Measurements from ENCODE around the gene EFL1.

The EFL1 gene

DNA sequence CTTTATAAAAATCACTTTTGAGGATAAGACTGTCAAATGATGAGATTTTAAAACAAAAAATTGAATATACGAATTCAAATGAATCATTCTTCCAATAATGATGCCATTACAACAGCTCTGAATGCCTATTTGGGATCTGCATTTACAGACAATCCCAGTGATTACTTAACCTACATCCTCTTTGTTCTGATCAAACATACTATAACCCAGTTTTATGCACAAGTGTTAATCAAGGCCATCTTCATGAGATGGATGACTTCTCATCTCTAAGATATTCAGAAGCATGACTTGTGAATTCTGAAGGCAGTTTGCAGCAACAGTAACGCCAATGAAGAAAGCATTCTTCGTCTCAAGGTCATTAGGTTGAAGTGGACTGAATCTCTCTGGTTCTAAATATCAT lies 126.4 kb downstream of the EFL1 start:
- H3K4me3 ChIP-seq (ENCODE audit: low read length), result no peak overlapping the region
- TF ChIP-seq CTCF (IDR thresholded peaks at IDR 0.05; ENCODE audit: insufficient read depth, low read depth, low read length, missing control alignments), result no peak
- DNase-seq (ENCODE audit: low read depth), result no peak

- DNase-seq (ENCODE audit: low read depth), result no peak
- TF ChIP-seq CTCF (IDR thresholded peaks at IDR 0.05; ENCODE audit: insufficient read depth, low read depth, low read length, missing control alignments), result no peak
- H3K4me3 ChIP-seq (ENCODE audit: low read length), result no peak overlapping the region
Measured at GRCh38 chr15:82135638-82136037, 126.9 kb downstream of the EFL1 start.

DNA sequence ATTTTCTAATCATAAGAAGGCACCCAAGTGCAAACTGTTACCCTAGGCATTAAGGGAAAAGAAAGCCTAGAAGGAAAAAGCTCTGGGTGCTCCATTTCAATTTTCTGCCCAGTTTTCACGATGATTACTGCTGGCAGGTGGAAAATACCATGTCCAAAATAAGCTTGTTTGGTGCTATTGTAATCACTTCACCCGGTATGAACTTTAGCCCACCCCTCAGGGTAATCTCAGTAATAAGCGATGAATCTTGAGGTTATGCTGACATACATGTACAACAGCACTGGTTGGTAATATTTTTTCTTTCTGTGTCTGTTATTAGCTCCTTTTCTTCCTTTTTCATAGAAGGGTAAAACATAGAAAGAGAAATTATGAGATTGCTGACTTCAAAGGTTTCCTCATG lies 128.1 kb downstream of the EFL1 start:
- no peak for DNase-seq (ENCODE audit: low read depth)
- no peak overlapping the region for H3K4me3 ChIP-seq (ENCODE audit: low read length)
- TF ChIP-seq CTCF (IDR thresholded peaks at IDR 0.05; ENCODE audit: insufficient read depth, low read depth, low read length, missing control alignments), result no peak

DNA sequence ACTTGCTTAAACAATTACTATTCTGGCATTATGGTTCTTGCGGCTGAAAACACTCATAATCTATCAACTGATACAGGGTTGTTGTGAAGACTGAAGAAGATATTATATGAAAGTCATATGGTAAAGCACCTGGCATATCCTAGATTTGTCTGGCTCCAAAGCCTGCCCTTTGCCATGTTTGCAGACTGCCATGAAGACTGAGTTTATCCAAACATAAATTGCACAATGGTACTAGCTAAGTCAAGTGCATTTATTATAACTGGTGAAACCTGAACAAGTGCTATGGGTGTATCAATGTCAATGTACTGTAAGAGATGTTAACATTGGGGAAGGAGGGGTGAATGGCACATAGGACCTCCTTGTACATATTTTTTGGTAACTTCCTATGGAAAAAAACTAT lies 129.3 kb downstream of the EFL1 start:
- H3K4me3 ChIP-seq (ENCODE audit: low read length), result no peak overlapping the region
- no peak for TF ChIP-seq CTCF (IDR thresholded peaks at IDR 0.05; ENCODE audit: insufficient read depth, low read depth, low read length, missing control alignments)
- DNase-seq (ENCODE audit: low read depth), result peak; percentile 21

DNA sequence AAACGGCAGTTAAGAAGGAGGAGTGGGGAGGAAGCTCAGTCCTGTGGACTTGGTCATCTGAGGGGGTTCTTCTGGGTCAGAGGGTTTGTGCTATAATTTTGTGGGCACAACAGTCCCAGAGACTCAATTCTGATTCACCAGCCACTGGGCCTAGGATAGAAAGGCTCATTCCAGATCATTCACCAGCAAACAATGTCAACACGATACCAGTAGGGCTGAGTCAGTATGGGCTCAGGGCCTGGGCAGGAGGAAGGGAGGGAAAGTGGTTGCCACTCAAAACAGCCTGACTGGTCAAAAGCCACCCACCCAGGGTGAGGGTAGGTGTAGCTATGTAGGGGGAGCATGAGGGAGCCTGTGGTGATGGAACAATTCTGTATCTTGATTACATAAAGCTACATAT lies 129.8 kb downstream of the EFL1 start:
- DNase-seq (ENCODE audit: low read depth), result peak; percentile 94
- no peak overlapping the region for H3K4me3 ChIP-seq (ENCODE audit: low read length)
- TF ChIP-seq CTCF (IDR thresholded peaks at IDR 0.05; ENCODE audit: insufficient read depth, low read depth, low read length, missing control alignments), result no peak

GRCh38 chr15:82132096-82132495 lies 130.4 kb downstream of the EFL1 start:
- H3K4me3 ChIP-seq (ENCODE audit: low read length), result no peak overlapping the region
- no peak for DNase-seq (ENCODE audit: low read depth)
- no peak for TF ChIP-seq CTCF (IDR thresholded peaks at IDR 0.05; ENCODE audit: insufficient read depth, low read depth, low read length, missing control alignments)

DNA sequence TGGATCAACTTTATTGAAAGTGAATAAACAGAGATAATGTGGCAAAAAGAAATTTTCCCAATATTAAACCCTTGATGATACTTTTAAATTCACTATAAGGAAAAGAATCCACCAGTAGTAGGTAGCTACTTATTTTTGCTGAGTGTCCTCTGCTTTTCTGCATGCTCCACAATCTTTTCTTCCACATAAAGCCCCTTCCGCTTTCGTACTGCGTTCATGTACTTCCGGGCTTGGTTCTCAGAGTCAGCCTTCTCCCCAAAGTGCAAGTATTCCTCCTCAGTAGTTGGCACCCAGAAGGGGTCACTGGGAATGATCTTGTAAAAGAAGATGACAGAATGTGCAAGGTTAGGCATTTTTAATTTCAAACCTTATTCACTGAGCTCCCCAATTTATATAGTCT lies 132.3 kb downstream of the EFL1 start:
- no peak for DNase-seq (ENCODE audit: low read depth)
- TF ChIP-seq CTCF (IDR thresholded peaks at IDR 0.05; ENCODE audit: insufficient read depth, low read depth, low read length, missing control alignments), result no peak
- H3K4me3 ChIP-seq (ENCODE audit: low read length), result no peak overlapping the region
